Upper lobe of right lung (tissue), 1 donor: ENCODE measurements around the gene NR4A3. TPM values are rescaled to one million over a fixed set of nuclear protein-coding genes. Genes with fewer than 3 reads are reported as not detected.

Experiments
- ATAC-seq: fragments of 200-7000 bp; cut with Tn5 transposase; one replicate; pipeline ENCODE4 v1.9.1; 2020; ENCODE audit warnings: mild to moderate bottlenecking, moderate library complexity
- DNase-seq: peaks from one replicate; pipeline ENCODE4 v3.0.0-alpha.2; 2020
- H3K27ac ChIP-seq: fragments of 200-600 bp; one replicate; pipeline ENCODE4 v1.8.0; 2022
- H3K27me3 ChIP-seq: fragments of 200-600 bp; one replicate; pipeline ENCODE4 v1.8.0; 2022; ENCODE audit warnings: mild to moderate bottlenecking
- H3K36me3 ChIP-seq: fragments of 200-600 bp; one replicate; pipeline ENCODE4 v1.8.0; 2022
- H3K4me1 ChIP-seq: fragments of 200-600 bp; one replicate; pipeline ENCODE4 v1.8.0; 2022
- H3K4me3 ChIP-seq: fragments of 200-600 bp; one replicate; pipeline ENCODE4 v1.8.0; 2022; ENCODE audit warnings: mild to moderate bottlenecking
- H3K9me3 ChIP-seq: fragments of 200-600 bp; one replicate; pipeline ENCODE4 v1.8.0; 2022
- intact Hi-C: fragments of 100-400 bp; cut with DNase I; formaldehyde crosslinking; loops from one replicate; pipeline ENCODE4 v1.11.0; 2022
- total RNA-seq: library from RNA; stranded (reverse); fragmentation: NEBNext Ultra II Directional; extraction: Animal tissue kit (Norgen Biotek cat#: 25700); gene quantifications from one replicate; pipeline ENCODE4 v1.2.1, GENCODE V29; 2021
- TF ChIP-seq, protein P1 (sequence below): fragments of 200-600 bp; IDR thresholded peaks from one replicate; pipeline ENCODE4 v1.8.0; 2022; ENCODE audit warnings: antibody characterized with exemption
- donor health status: DM: no; HTN: yes; CAD: no; lungs with severe emphysema.

Gene NR4A3
- total RNA-seq, 1 donor from 2014 or later: 3.8 TPM

DNA sequence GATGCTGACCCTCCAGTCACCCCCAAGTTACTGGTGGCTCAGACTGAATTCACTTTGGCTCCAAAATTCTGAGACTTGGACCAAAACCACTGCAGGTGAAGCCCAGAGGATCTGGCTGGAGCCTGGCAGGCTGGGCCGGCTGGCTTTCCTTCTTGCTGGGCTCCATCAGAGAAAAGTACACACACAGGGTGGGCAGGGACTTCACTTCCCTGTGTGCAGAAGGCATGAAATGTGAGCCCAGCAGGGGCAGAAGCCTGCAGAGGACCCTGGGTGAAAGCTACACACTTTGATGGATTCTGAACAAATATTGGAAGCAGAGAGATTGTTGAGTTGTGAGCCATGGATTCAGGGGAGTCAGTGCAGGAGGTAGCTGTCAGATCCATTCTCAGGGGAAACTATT is 18.4 kb downstream of the NR4A3 start:
- intact Hi-C loops: no loop called here
- H3K36me3 ChIP-seq: no peaks in the 10 kb centered on the region

DNA sequence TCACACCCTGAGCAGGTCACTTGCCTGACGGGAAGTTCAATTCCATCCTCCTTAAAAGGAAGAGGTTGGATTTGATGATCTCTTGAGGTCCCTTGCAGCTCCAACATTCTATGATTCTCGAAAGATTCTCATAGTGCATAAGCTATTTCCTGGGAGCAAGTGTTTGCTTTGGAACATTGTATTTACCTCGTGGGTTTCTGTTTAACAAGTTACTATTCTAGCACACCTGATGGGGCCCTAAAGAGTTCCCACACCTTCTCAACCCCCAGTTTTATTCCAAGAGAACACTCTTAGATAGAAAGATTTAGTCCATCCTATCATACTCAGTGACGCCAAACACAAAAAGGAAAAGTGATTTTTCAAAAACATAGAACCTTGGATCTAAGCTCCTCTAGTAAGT is 23.4 kb downstream of the NR4A3 start:
- H3K27ac ChIP-seq: no peak overlapping the region
- no peak overlapping the region for H3K4me3 ChIP-seq
- DNase-seq (no peak), ATAC-seq (no peak)
- no peaks in the 10 kb centered on the region for H3K9me3 ChIP-seq
- TF ChIP-seq, protein P1, sequence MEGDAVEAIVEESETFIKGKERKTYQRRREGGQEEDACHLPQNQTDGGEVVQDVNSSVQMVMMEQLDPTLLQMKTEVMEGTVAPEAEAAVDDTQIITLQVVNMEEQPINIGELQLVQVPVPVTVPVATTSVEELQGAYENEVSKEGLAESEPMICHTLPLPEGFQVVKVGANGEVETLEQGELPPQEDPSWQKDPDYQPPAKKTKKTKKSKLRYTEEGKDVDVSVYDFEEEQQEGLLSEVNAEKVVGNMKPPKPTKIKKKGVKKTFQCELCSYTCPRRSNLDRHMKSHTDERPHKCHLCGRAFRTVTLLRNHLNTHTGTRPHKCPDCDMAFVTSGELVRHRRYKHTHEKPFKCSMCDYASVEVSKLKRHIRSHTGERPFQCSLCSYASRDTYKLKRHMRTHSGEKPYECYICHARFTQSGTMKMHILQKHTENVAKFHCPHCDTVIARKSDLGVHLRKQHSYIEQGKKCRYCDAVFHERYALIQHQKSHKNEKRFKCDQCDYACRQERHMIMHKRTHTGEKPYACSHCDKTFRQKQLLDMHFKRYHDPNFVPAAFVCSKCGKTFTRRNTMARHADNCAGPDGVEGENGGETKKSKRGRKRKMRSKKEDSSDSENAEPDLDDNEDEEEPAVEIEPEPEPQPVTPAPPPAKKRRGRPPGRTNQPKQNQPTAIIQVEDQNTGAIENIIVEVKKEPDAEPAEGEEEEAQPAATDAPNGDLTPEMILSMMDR: no peak
- H3K36me3 ChIP-seq: no peaks in the 10 kb centered on the region
- intact Hi-C loops: no loop called here
- H3K27me3 ChIP-seq: no peaks in the 10 kb centered on the region
- no peaks in the 10 kb centered on the region for H3K4me1 ChIP-seq

More for the DNA sequence above, 18.4 kb downstream of the NR4A3 start:
- Histone ChIP-seq H3K27me3 (no peaks in the 10 kb centered on the region), H3K4me1 (no peaks in the 10 kb centered on the region), H3K27ac (no peak overlapping the region), H3K4me3 (no peak overlapping the region), H3K9me3 (no peaks in the 10 kb centered on the region)
- ATAC-seq (no peak), DNase-seq (no peak)
- TF ChIP-seq, protein P1: no peak

DNA sequence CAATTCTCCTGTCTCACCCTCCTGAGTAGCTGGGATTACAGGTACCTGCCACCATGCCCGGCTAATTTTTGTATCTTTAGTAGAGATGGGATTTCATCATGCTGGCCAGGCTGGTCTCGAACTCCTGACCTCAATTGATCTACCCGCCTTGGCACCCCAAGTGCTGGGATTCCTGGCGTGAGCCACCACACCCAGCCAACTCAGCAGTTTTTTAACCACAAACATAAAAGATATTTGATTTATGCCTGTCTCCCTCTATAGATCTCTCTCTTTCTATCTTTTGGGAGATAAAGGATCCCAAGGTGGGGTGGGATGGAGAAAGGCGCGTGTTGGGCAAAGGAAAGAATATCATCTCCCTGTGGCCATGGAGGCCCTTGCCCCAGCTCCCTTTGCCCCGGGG is 26.8 kb downstream of the NR4A3 start:
- Histone ChIP-seq H3K4me1 (no peaks in the 10 kb centered on the region), H3K27ac (no peak overlapping the region), H3K4me3 (no peak overlapping the region), H3K36me3 (no peaks in the 10 kb centered on the region), H3K27me3 (no peaks in the 10 kb centered on the region), H3K9me3 (no peaks in the 10 kb centered on the region)
- no peak for DNase-seq
- no peak for ATAC-seq
- TF ChIP-seq, protein P1: no peak
- intact Hi-C loops: no loop called here

DNA sequence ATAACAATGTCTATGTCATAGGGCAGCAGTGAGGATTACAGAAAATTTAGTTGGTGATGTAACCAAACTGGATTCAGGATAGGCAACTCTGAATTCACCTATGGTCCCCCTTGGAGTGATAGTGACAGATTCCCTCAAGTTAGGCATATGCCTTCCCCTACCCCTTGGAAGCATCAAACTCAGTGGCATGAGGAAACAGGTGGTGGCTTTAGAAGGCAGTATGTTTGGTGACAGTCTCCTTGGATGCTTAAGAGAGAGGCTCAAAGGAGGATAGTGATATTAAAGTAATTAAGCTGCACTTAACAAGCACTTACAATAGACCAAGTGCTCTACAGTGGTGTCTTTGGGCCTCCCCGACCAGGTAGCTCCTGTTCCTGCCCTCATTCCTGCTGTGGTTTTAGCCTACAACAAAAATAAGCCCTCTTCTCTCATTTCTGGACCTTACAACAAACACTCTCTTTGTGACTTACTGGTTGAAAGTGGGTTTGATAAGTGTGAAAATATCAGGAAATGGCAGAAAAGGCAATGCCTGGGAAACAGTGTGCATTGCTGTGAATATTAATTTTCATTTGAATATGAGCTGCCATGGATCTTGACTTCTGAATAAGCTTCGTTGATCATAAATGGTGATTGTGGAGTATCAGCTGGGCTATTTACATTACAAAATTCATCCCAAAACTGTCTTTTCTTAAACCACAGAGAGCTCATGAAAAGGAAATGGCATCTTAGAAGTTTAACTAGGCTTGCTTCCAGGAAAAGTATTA is 29.2 kb downstream of the NR4A3 start:
- H3K9me3 ChIP-seq: no peaks in the 10 kb centered on the region
- no peaks in the 10 kb centered on the region for H3K36me3 ChIP-seq
- no peaks in the 10 kb centered on the region for H3K27me3 ChIP-seq
- TF ChIP-seq, protein P1: no peak
- intact Hi-C loops: no loop called here
- H3K4me3 ChIP-seq: no peak overlapping the region
- H3K27ac ChIP-seq: no peak overlapping the region
- ATAC-seq (no peak), DNase-seq (no peak)
- no peaks in the 10 kb centered on the region for H3K4me1 ChIP-seq

DNA sequence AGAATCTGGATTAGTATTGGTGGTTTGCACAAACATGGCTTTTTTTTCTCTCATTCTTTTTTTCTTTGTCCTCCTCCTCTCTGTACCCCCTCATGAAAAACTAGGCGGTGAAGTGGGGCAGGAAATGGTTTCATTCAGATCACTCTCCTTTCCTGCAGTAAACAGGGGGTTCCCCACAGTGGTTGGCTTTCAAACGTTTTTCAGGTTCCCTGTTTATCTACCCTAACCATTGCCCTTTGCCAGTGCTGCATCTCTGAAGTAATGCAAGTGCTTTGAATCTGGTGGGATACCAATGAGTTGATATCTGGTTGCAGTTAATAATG is 29.8 kb downstream of the NR4A3 start:
- H3K27me3 ChIP-seq: no peaks in the 10 kb centered on the region
- H3K4me3 ChIP-seq: no peak overlapping the region
- no peaks in the 10 kb centered on the region for H3K9me3 ChIP-seq
- H3K27ac ChIP-seq: no peak overlapping the region
- no peaks in the 10 kb centered on the region for H3K36me3 ChIP-seq
- H3K4me1 ChIP-seq: no peaks in the 10 kb centered on the region
- TF ChIP-seq, protein P1: no peak
- intact Hi-C loops: no loop called here
- ATAC-seq (no peak), DNase-seq (no peak)

DNA sequence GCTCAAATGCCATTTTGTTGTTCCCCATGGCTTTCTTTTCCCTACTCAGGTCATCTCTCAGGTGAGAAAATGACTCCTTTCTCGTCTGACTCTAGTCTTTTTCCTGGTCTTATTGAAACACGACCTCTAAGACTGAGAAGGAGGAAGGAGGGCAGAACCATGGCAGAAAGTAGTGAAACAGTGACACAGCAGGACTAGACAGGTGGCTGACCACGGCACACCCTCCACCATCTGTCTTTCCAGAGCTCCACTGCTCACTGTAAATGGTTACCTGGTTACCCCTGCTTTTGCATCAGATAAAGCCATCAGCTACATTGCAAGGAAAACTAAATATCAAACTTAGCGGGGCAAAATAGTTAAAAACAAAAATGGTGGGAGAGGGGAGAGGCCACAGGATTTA is 30.9 kb downstream of the NR4A3 start:
- TF ChIP-seq, protein P1: no peak
- ATAC-seq: no peak
- no peaks in the 10 kb centered on the region for H3K4me1 ChIP-seq
- H3K27ac ChIP-seq: no peak overlapping the region
- H3K36me3 ChIP-seq: no peaks in the 10 kb centered on the region
- H3K27me3 ChIP-seq: no peaks in the 10 kb centered on the region
- no peak for DNase-seq
- no peak overlapping the region for H3K4me3 ChIP-seq
- no peaks in the 10 kb centered on the region for H3K9me3 ChIP-seq
- intact Hi-C loops: no loop called here
